Measurements from ENCODE around the gene CMKLR1.

The CMKLR1 gene

DNA sequence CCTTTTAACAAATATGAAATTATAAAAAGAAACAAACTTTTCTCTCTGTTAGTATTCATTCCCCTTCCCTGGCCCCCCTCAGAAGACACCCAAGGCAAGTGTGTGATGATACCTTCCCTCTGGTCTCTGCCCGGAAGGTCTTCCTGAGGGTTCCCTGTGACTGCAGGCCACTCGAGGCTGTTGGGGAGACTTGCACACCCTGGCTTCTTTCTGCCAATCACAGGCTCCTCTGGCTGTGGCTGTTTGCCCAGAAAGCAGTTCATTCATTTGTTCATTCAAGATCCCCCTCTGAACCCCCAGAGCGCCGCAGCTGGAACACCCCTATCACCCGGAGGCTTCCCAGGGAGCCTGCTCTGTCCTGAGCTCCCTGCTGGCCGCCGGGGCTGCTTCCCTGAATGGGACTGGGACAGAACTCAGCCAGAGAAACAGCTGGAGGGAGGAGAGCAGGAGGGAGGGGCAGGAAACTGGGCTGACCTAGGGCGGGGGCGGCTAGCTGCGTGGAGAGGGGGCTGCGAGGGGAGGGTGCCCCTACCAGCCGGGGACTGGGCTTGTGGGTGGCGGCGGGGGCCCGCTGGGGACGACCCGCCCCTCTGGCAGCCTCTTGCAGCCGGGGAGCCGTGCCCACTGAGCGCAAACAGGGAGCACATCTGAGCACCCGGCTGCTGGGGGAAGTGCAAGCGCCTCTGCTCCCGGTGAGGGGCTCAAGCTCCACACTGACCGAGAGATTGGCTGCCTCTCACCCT lies at the start of gene CMKLR1:
CMKLR1 (minus strand) TSS at position 397 of the 743 bp plus-strand sequence. CDS start 45,720 bp downstream, outside the sequence.
- no peak for DNase-seq (ENCODE audit: low read depth in 2 of 2)

DNA sequence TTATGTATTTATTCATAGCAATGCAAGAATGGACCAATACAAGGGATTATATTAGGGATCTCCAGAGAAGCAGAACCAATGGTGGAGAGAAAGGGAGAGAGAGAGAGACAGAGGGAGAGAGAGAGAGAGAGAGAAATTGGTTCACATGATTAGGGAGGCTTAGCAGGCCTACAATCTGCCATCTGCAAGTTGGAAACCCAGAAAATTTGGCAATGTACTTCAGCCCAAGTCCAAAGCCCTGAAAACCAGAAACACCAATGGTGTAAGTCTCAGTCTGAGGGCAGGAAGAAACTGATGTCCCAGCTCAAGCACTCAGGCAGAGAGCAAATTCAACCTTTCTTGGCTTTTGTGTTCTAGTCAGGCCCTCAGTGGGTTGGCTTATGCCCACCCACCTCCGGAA lies 48.7 kb upstream of the CMKLR1 start:
- no peak for DNase-seq (ENCODE audit: low read depth in 2 of 2)

- no peak for DNase-seq (ENCODE audit: low read depth in 2 of 2)
Measured at GRCh38 chr12:108386709-108387360, 47.7 kb upstream of the CMKLR1 start.

DNA sequence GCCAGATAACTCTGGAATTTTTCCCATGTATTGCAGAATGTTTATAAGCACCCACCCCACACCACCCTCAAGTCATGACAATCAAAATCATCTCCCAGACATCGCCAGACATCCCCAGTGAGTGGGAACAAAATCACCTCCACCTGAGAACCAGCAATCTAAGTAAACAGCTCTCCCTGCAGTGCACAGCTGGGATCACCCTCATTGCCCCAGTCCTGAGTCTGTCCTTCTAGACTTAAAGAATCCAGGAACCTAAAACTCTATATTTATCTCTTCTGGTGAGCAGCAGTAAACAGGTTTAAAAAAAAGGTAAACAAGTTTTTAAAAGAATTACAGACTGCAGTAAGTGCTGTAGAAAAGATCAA lies 43.3 kb upstream of the CMKLR1 start:
- DNase-seq (ENCODE audit: low read depth in 2 of 2) = no peak

DNA sequence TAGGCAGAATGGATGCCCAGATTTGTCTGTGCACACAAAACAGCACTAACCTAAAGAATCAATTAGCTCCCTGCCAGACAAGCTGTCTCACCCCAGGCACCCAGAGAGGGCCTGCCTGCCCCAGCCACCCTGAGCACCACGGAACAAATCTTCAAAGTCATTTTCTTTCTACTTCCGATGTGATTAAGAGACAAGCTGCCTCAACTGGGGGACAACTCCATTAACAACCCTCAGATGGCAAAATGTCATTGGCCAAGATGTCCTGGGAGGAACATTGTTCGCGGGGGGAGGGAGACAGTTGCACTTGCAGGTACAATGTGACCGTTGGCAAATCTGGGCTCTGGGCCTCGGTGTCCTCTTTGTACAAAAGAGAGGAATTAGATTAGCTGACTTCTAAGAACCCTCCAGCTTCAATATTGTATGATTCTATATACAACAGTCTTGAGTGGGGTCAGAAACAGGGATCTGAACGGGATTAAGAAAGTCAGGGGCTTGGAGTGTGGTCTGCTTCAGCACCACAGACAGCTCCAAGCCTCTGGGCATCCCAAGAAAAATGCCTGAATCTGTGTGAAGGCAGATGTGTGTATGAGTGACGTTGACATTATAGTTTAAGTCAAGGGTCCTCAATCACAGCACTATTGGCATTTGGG lies 42.8 kb upstream of the CMKLR1 start:
- no peak for DNase-seq (ENCODE audit: low read depth in 2 of 2)

DNA sequence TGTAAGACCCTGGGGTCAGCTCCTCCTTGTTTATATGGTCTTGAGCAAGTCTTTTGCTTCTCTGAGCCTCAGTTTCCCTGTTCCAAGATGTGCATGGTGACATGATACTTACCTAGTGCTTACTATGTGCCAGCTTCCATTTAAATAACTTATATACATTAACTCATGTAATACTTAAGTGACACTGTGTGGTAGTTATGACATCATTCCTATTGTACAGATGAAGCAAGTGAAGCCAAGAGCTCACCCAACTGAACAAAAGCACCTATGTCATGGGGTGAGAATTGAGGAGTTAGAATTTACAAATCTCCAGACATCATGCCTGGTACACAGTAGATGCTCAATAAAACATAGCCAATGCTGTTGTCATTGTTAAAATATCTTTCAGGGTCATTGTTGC lies 41.3 kb upstream of the CMKLR1 start:
- DNase-seq (ENCODE audit: low read depth in 2 of 2) = no peak

GRCh38 chr12:108379823-108380222 lies 40.7 kb upstream of the CMKLR1 start:
- no peak for DNase-seq (ENCODE audit: low read depth in 2 of 2)

GRCh38 chr12:108378926-108379325 lies 39.8 kb upstream of the CMKLR1 start:
- no peak for DNase-seq (ENCODE audit: low read depth in 2 of 2)

DNA sequence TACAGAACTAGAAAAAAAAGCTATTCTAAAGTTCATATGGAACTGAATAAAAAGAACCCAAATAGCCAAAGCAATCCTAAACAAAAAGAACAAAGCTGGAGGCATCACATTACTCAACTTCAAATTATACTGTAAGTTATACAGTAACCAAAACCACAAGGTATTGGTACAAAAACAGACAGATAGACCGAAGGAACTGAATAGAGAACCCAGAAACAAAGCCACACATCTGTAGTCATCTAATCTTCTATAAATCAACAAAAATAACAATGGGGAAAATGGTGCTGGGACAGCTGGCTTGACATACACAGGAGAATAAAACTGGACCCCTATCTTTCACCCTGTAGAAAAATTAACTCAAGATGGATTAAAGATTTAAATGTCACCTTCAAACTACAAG lies 38.1 kb upstream of the CMKLR1 start:
- DNase-seq (ENCODE audit: low read depth in 2 of 2) = no peak

GRCh38 chr12:108375986-108376663 lies 37.0 kb upstream of the CMKLR1 start:
- DNase-seq (ENCODE audit: low read depth in 2 of 2) = no peak

- DNase-seq (ENCODE audit: low read depth in 2 of 2) = no peak
Measured at GRCh38 chr12:108374596-108375320, 35.6 kb upstream of the CMKLR1 start.

GRCh38 chr12:108373111-108373510 lies 34.0 kb upstream of the CMKLR1 start:
- no peak for DNase-seq (ENCODE audit: low read depth in 2 of 2)

GRCh38 chr12:108371801-108372344 lies 32.8 kb upstream of the CMKLR1 start:
- no peak for DNase-seq (ENCODE audit: low read depth in 2 of 2)

GRCh38 chr12:108370415-108370814 lies 31.3 kb upstream of the CMKLR1 start:
- no peak for DNase-seq (ENCODE audit: low read depth in 2 of 2)

GRCh38 chr12:108369736-108370396 lies 30.8 kb upstream of the CMKLR1 start:
- no peak for DNase-seq (ENCODE audit: low read depth in 2 of 2)

GRCh38 chr12:108368089-108368488 lies 29.0 kb upstream of the CMKLR1 start:
- no peak for DNase-seq (ENCODE audit: low read depth in 2 of 2)

- no peak for DNase-seq (ENCODE audit: low read depth in 2 of 2)
Measured at GRCh38 chr12:108367436-108367835, 28.3 kb upstream of the CMKLR1 start.

DNA sequence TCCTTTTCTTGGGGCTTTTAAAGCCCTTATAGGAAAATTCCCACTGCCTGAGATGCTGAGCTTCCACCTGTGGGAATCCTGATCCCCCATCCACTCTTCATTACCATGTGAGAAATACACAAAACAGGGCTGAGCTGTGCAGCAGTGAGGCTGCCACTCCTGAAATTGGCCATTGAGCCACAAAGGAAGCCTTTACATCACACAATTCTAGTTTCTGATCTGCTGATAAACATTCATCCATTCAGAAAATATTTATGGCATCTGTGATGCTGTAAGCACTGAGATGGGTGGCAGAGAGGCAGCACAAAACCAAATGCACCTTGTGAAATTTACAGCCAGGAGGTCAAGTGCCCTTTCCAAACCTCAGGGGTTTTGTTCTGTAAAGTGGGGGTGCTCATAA lies 26.2 kb upstream of the CMKLR1 start:
- DNase-seq (ENCODE audit: low read depth in 2 of 2) = no peak

DNA sequence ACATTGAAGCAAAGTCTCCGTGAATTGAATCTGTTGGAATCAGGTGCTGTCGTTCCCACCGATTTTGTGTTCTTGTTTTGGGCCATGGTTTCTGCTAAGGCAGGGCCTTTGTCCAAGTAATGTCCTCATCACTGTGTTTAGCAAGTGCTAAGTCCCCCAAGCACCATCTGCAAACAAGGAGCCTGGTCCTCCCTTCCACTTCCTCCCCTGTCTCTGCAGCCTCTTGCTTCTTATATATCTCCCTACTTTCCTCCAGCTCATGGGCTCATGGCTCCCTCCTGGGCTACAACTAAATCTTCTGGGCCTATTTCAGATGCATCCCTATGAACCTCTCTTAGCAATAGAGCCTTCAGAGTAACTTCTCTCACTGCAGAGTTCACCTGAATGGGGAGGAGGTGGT lies 25.8 kb upstream of the CMKLR1 start:
- DNase-seq (ENCODE audit: low read depth in 2 of 2) = no peak

- DNase-seq (ENCODE audit: low read depth in 2 of 2) = no peak
Measured at GRCh38 chr12:108363565-108363964, 24.5 kb upstream of the CMKLR1 start.

GRCh38 chr12:108363165-108363564 lies 24.1 kb upstream of the CMKLR1 start:
- DNase-seq (ENCODE audit: low read depth in 2 of 2) = no peak
